GM19468 (cell line): Measurements from ENCODE around the gene DDX25.

Experiments used
- ATAC-seq: cut with Tn5 transposase; IDR thresholded peaks from one replicate; pipeline ENCODE4 v1.9.1; 2021; ENCODE audit warnings: mild to moderate bottlenecking, moderate library complexity, moderate number of reproducible peaks; ENCODE audit not compliant: unreplicated experiment; ENCODE audit errors: extremely low read depth

DDX25 gene

GRCh38 chr11:125948278-125949051 is 44.2 kb downstream of the DDX25 start:
- no peak for ATAC-seq

- ATAC-seq: no peak
Measured at GRCh38 chr11:125949271-125950177, 45.2 kb downstream of the DDX25 start.

GRCh38 chr11:125950178-125950490 is 45.8 kb downstream of the DDX25 start:
- no peak for ATAC-seq

- no peak for ATAC-seq
Measured at GRCh38 chr11:125950696-125951651, 46.7 kb downstream of the DDX25 start.

- ATAC-seq: no peak
Measured at GRCh38 chr11:125951731-125952130, 47.4 kb downstream of the DDX25 start.

GRCh38 chr11:125952559-125952958 is 48.3 kb downstream of the DDX25 start:
- ATAC-seq: no peak

- ATAC-seq: no peak
Measured at GRCh38 chr11:125952973-125953372, 48.7 kb downstream of the DDX25 start.

- ATAC-seq: no peak
Measured at GRCh38 chr11:125953401-125953935, 49.2 kb downstream of the DDX25 start.

GRCh38 chr11:125954123-125954944 is 50.0 kb downstream of the DDX25 start:
- ATAC-seq: no peak

- no peak for ATAC-seq
Measured at GRCh38 chr11:125954945-125955640, 50.8 kb downstream of the DDX25 start.

- ATAC-seq: no peak
Measured at GRCh38 chr11:125955856-125956255, 51.5 kb downstream of the DDX25 start.

- ATAC-seq: no peak
Measured at GRCh38 chr11:125956391-125957134, 52.3 kb downstream of the DDX25 start.

GRCh38 chr11:125957618-125958332 is 53.5 kb downstream of the DDX25 start:
- no peak for ATAC-seq

- no peak for ATAC-seq
Measured at GRCh38 chr11:125958872-125959400, 54.6 kb downstream of the DDX25 start.

GRCh38 chr11:125959511-125959910 is 55.2 kb downstream of the DDX25 start:
- no peak for ATAC-seq

GRCh38 chr11:125959931-125960330 is 55.6 kb downstream of the DDX25 start:
- ATAC-seq: no peak

GRCh38 chr11:125960771-125961170 is 56.5 kb downstream of the DDX25 start:
- no peak for ATAC-seq
